Stomach (tissue), 4 donors: ENCODE results near the gene SPRING1.

Experiments
- CTCF ChIP-seq, 7 experiments: fragments of 450-650 bp in 4 of 7; fragments of 200-600 bp in 3 of 7; sonication (generic) in 3 of 7; IDR thresholded peaks; one replicate each; pipeline ENCODE4 v1.5.1; 2016 to 2019; ENCODE audit warnings: antibody characterized with exemption in 7 of 7, control low read depth in 2 of 7, mild to moderate bottlenecking in 1 of 7
- POLR2A ChIP-seq, 4 donors: fragments of 450-650 bp; IDR thresholded peaks; one replicate each; pipeline ENCODE4 v1.6.1; 2016; ENCODE audit warnings: antibody characterized with exemption in 4 of 4, control low read depth in 2 of 4, mild to moderate bottlenecking in 1 of 4, moderate library complexity in 1 of 4
- POLR2AphosphoS5 ChIP-seq, 3 donors: sonication (generic); formaldehyde crosslinking; IDR thresholded peaks; one replicate each; pipeline ENCODE4 v1.6.1; 2016; ENCODE audit warnings: antibody characterized with exemption in 3 of 3

GRCh38 chr12:116689521-116689920 is 48.3 kb downstream of the SPRING1 start:
- TF ChIP-seq CTCF (IDR thresholded peaks at IDR 0.05) (no peak), POLR2A (IDR thresholded peaks at IDR 0.05) (no peak), POLR2AphosphoS5 (IDR thresholded peaks at IDR 0.05) (no peak)
